Measurements from ENCODE around the gene PPM1N. TPM values are rescaled to one million over a fixed set of nuclear protein-coding genes. Genes with fewer than 3 reads are reported as not detected.
A peak's percentile ranks its signal among the peaks of the same experiment; 100 is the strongest.

PPM1N gene
- total RNA-seq, 4 donors from 2014 or later: 0.39 to 5.0 (median 0.60) TPM; not detected in 1

DNA sequence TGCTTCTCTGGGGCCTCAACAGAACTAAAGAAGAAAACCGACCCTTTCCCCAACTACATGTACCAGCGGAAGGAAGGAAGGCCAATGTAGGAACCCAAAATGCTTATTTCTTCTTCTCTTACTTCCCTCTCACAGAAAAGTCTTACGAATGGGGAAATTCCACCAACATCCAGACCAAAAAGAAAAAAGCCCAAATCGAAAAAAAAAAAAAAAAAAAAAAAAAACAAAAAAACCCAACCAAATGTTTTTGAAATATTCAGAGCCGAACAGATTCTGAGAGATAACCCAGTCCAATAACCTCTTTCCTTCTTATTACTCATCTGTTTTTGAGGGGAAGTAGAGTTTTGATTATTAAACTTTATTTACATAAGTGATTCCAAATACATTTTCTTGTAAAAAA is 3.9 kb downstream of the PPM1N start:
- WGBS, 2 donors: 61 to 70% methylated on average over 5 of the region's 5 CpGs

DNA sequence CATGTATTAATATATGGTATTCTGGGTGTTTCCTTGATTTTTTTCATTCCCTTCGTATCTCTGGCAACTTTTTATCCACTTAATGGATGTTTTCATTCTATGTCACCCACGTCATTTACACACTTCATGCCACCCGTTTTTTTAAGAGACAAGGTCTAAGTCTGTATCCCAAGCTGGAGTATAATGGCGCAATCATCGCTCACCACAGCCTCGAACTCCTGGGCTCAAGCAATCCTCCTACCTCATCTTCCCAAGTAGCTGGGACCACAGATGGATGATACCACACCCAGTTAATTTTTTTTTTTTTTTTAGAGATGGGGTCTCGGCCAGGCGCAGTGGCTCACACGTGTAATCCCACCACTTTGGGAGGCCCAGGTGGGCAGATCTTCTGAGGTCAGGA is 5.7 kb downstream of the PPM1N start:
- Histone ChIP-seq H3K36me3 (no peaks in the 10 kb centered on the region), H3K4me3 (no peak overlapping the region), H3K27ac (no peak overlapping the region), H3K4me1 (peaks cover 0 to 24% (median 8%) of the 10 kb centered on the region in 4 donors), H3K9me3 (no peaks in the 10 kb centered on the region), H3K27me3 (peaks cover 0 to 27% of the 10 kb centered on the region in 2 donors)
- TF ChIP-seq, protein P1, sequence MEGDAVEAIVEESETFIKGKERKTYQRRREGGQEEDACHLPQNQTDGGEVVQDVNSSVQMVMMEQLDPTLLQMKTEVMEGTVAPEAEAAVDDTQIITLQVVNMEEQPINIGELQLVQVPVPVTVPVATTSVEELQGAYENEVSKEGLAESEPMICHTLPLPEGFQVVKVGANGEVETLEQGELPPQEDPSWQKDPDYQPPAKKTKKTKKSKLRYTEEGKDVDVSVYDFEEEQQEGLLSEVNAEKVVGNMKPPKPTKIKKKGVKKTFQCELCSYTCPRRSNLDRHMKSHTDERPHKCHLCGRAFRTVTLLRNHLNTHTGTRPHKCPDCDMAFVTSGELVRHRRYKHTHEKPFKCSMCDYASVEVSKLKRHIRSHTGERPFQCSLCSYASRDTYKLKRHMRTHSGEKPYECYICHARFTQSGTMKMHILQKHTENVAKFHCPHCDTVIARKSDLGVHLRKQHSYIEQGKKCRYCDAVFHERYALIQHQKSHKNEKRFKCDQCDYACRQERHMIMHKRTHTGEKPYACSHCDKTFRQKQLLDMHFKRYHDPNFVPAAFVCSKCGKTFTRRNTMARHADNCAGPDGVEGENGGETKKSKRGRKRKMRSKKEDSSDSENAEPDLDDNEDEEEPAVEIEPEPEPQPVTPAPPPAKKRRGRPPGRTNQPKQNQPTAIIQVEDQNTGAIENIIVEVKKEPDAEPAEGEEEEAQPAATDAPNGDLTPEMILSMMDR (IDR thresholded peaks at IDR 0.05): no peak
- TF ChIP-seq EP300 (IDR thresholded peaks at IDR 0.05) (no peak), POLR2A (IDR thresholded peaks at IDR 0.05) (no peak)
- 84 to 86% methylated on average over 9 of the region's 9 CpGs for WGBS, 2 donors
- no peak for DNase-seq (ENCODE audit: low spot score in 2 of 2)

More for the DNA sequence above, 3.9 kb downstream of the PPM1N start:
- Histone ChIP-seq H3K4me1 (peaks cover 0 to 35% (median 17%) of the 10 kb centered on the region in 4 donors), H3K36me3 (no peaks in the 10 kb centered on the region), H3K27ac (peak overlapping the region in 1 of 4 donors; percentile 34), H3K4me3 (no peak overlapping the region), H3K27me3 (peaks cover 0 to 44% of the 10 kb centered on the region in 2 donors), H3K9me3 (no peaks in the 10 kb centered on the region)
- DNase-seq (ENCODE audit: low spot score in 2 of 2): no peak
- no peak for TF ChIP-seq EP300 (IDR thresholded peaks at IDR 0.05)
- TF ChIP-seq, protein P1 (IDR thresholded peaks at IDR 0.05): no peak
- no peak for TF ChIP-seq POLR2A (IDR thresholded peaks at IDR 0.05)

GRCh38 chr19:45505151-45505995 is 7.1 kb downstream of the PPM1N start:
- Histone ChIP-seq H3K27ac (peak overlapping the region in 3 of 4 donors; percentile 90 to 92 (median 92)), H3K4me3 (no peak overlapping the region), H3K36me3 (no peaks in the 10 kb centered on the region), H3K27me3 (peaks cover 0 to 12% of the 10 kb centered on the region in 2 donors), H3K4me1 (peaks cover 0 to 29% (median 12%) of the 10 kb centered on the region in 4 donors), H3K9me3 (no peaks in the 10 kb centered on the region)
- DNase-seq (ENCODE audit: low spot score in 2 of 2): no peak
- TF ChIP-seq POLR2A (IDR thresholded peaks at IDR 0.05) (no peak), EP300 (IDR thresholded peaks at IDR 0.05) (no peak)
- TF ChIP-seq, protein P1 (IDR thresholded peaks at IDR 0.05): no peak
- WGBS, 2 donors: 74 to 78% methylated on average over 8 of the region's 8 CpGs

GRCh38 chr19:45505996-45506245 is 7.7 kb downstream of the PPM1N start:
- TF ChIP-seq POLR2A (IDR thresholded peaks at IDR 0.05) (no peak), EP300 (IDR thresholded peaks at IDR 0.05) (no peak)
- TF ChIP-seq, protein P1 (IDR thresholded peaks at IDR 0.05): no peak
- 54 to 61% methylated on average over 5 of the region's 5 CpGs for WGBS, 2 donors
- peak overlapping the region in 3 of 4 donors; percentile 90 to 92 (median 92) for H3K27ac ChIP-seq
- no peak for DNase-seq (ENCODE audit: low spot score in 2 of 2)
- H3K36me3 ChIP-seq: no peaks in the 10 kb centered on the region
- peak overlapping the region in 2 of 4 donors; percentile 81 for H3K4me3 ChIP-seq
- H3K4me1 ChIP-seq: peaks cover 0 to 33% (median 13%) of the 10 kb centered on the region in 4 donors
- H3K27me3 ChIP-seq: peaks cover 0 to 7% of the 10 kb centered on the region in 2 donors
- no peaks in the 10 kb centered on the region for H3K9me3 ChIP-seq

DNA sequence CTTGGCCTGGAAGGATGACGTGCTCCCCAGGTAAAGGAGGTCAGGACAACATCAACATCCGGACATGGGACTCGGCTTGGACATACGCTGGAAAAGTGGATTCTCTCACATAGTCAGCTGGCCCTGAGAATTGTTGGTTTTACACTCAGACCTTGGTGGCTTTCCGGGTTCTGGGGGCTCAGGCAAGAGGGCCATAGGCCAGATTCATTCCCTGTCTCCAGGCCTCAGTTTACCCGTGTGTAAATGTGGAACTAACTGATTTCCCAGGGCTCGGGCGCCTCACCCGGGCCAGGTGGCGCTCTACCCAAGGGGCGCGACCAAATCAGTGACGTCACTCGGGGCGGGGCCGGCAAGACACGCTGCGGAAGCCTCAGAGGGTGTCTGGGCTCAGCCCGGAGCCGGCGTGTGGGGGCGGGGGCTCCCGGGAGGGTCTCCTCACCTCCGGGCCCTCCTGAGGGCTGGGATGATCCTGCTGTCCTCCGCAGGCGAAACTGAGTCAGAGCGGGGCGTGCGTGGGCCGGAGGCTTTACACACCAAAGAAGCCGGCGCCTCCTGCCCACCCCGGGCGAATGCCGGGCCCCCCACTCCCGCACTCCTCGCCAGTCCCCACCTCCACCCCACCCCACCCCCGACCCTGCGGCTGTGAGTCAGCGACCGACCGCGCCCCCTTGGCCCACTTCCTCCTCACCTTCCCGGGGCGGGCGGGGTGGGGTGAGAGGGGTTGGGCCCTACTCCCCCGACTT is 8.2 kb downstream of the PPM1N start:
- peak; percentile 88 to 92 for DNase-seq (ENCODE audit: low spot score in 2 of 2)
- peak overlapping the region; percentile 59 to 92 (median 91) for H3K27ac ChIP-seq
- 1% methylated on average over 16 to 36 of the region's 47 CpGs for WGBS, 2 donors
- peak overlapping the region; percentile 68 to 82 (median 81) for H3K4me3 ChIP-seq
- TF ChIP-seq EP300 (IDR thresholded peaks at IDR 0.05) (peak; percentile 27 to 66), POLR2A (IDR thresholded peaks at IDR 0.05) (peak in 1 of 2 donors; percentile 73)
- TF ChIP-seq, protein P1 (IDR thresholded peaks at IDR 0.05): peak; percentile 28 to 61 (median 42)
- peaks cover 0 to 38% (median 14%) of the 10 kb centered on the region in 4 donors for H3K4me1 ChIP-seq
- peaks cover 0 to 2% of the 10 kb centered on the region in 2 donors for H3K27me3 ChIP-seq
- H3K36me3 ChIP-seq: no peaks in the 10 kb centered on the region
- no peaks in the 10 kb centered on the region for H3K9me3 ChIP-seq

Data from tibial nerve (tissue), 4 donors.